PC-3 (cell line): ENCODE results near the gene NADK. TPM values are rescaled to one million over a fixed set of nuclear protein-coding genes. Genes with fewer than 3 reads are reported as not detected.

Source experiments
- ATAC-seq: fragments of 200-7000 bp; cut with Tn5 transposase; 2 replicates; pipeline ENCODE4 v1.9.1; 2020; ENCODE audit warnings: mild to moderate bottlenecking, moderate library complexity
- BruUV-seq: library from RNA; stranded (reverse); fragments of 400-500 nt; replicated peaks from 2 replicates; lab custom pipeline; 2021; lab: Mats Ljungman, UMichigan
- CTCF ChIA-PET: fragments of 300-600 bp; sonication (Branson Sonifier 250); formaldehyde crosslinking; loops from one replicate; lab custom pipeline; 2022; ENCODE audit warnings: antibody characterized with exemption; lab: Charles Lee
- POLR2A ChIA-PET: fragments of 300-600 bp; sonication (Branson Sonifier 250); formaldehyde crosslinking; loops from one replicate; lab custom pipeline; 2022; ENCODE audit warnings: antibody characterized with exemption; ENCODE audit not compliant: unreplicated experiment; lab: Charles Lee
- DNase-seq: peaks from one replicate; pipeline ENCODE4 v3.0.0-alpha.2; 2015
- H2AFZ ChIP-seq: fragments of 300-600 bp; sonication (generic); 2 replicates; pipeline ENCODE4 v1.6.0; 2016; ENCODE audit warnings: antibody characterized with exemption, low read length
- H3F3A ChIP-seq: fragments of 300-600 bp; sonication (generic); one replicate; pipeline ENCODE4 v1.6.0; 2017; ENCODE audit warnings: antibody characterized with exemption, low read length, control low read depth, mild to moderate bottlenecking; ENCODE audit not compliant: unreplicated experiment
- H3K27ac ChIP-seq: fragments of 300-600 bp; sonication (generic); 2 replicates; pipeline ENCODE4 v1.5.1; 2016; ENCODE audit warnings: mild to moderate bottlenecking, low read length
- H3K27me3 ChIP-seq: fragments of 300-600 bp; sonication (generic); 2 replicates; pipeline ENCODE4 v1.6.1; 2016; ENCODE audit warnings: low read length, mixed read lengths
- H3K36me3 ChIP-seq: fragments of 300-600 bp; sonication (generic); 2 replicates; pipeline ENCODE4 v1.6.1; 2016; ENCODE audit warnings: low read depth, mixed run types, low read length, mixed read lengths
- H3K4me1 ChIP-seq: fragments of 300-600 bp; sonication (generic); 2 replicates; pipeline ENCODE4 v1.5.1; 2016; ENCODE audit warnings: low read length; ENCODE audit not compliant: insufficient read depth
- H3K4me2 ChIP-seq: fragments of 300-600 bp; sonication (generic); 2 replicates; pipeline ENCODE4 v1.6.0; 2016; ENCODE audit warnings: low read length
- H3K4me3 ChIP-seq: fragments of 300-600 bp; sonication (generic); 2 replicates; pipeline ENCODE4 v1.5.1; 2016; ENCODE audit warnings: mild to moderate bottlenecking, low read length, mixed read lengths
- H3K79me2 ChIP-seq: fragments of 300-600 bp; sonication (generic); 2 replicates; pipeline ENCODE4 v1.6.1; 2017; ENCODE audit warnings: low read length, mixed read lengths
- H3K9ac ChIP-seq: fragments of 300-600 bp; sonication (generic); 2 replicates; pipeline ENCODE4 v1.6.0; 2016; ENCODE audit warnings: mild to moderate bottlenecking, low read length
- H3K9me2 ChIP-seq: fragments of 300-600 bp; sonication (generic); replicated peaks from 2 replicates; pipeline ENCODE4 v1.6.1; 2016; ENCODE audit warnings: mixed run types, low read length, mixed read lengths
- H3K9me3 ChIP-seq: fragments of 300-600 bp; sonication (generic); 2 replicates; pipeline ENCODE4 v1.6.1; 2016; ENCODE audit warnings: low read length, mixed read lengths
- H4K20me1 ChIP-seq: fragments of 300-600 bp; sonication (generic); 2 replicates; pipeline ENCODE4 v1.6.1; 2016; ENCODE audit warnings: low read length, mixed read lengths
- CTCF ChIP-seq: fragments of 300-600 bp; sonication (generic); conservative IDR thresholded peaks from 2 replicates; pipeline ENCODE4 v1.5.1; 2017; ENCODE audit warnings: antibody characterized with exemption, low read depth, mild to moderate bottlenecking, low read length
- EZH2 ChIP-seq: fragments of 300-600 bp; sonication (generic); IDR thresholded peaks from one replicate; pipeline ENCODE4 v1.6.1; 2017; ENCODE audit warnings: antibody characterized with exemption, mild to moderate bottlenecking, low read length; ENCODE audit not compliant: unreplicated experiment
- EZH2phosphoT487 ChIP-seq: fragments of 300-600 bp; sonication (generic); IDR thresholded peaks from 2 replicates; pipeline ENCODE4 v1.6.1; 2018; ENCODE audit warnings: mild to moderate bottlenecking, antibody characterized with exemption, low read length, borderline replicate concordance
- intact Hi-C: fragments of 100-400 bp; cut with micrococcal nuclease; formaldehyde crosslinking; loops from 2 replicates; pipeline ENCODE4 v1.9.0; 2023
- total RNA-seq: library from RNA; depleted of rRNA; stranded (reverse); fragments of >200 nt; gene quantifications from 2 replicates; pipeline ENCODE4 v1.2.3, GENCODE V29; 2014

Gene NADK
- total RNA-seq, 1 experiment from 2014 or later: 130 TPM

GRCh38 chr1:1808206-1808605 is 29.9 kb upstream of the NADK start:
- no peaks in the 10 kb centered on the region for H3K9me2 ChIP-seq
- peaks cover 46% of the 10 kb centered on the region for H3K36me3 ChIP-seq
- H4K20me1 ChIP-seq: no peaks in the 10 kb centered on the region
- H3K4me1 ChIP-seq: no peaks in the 10 kb centered on the region
- H3K4me2 ChIP-seq: no peak overlapping the region
- no peak overlapping the region for H3K27ac ChIP-seq
- DNase-seq: no peak
- TF ChIP-seq CTCF (no peak), EZH2phosphoT487 (no peak), EZH2 (no peak)
- no TSS peak for BruUV-seq
- no peaks in the 10 kb centered on the region for H3K27me3 ChIP-seq
- H2AFZ ChIP-seq: no peak overlapping the region
- no peak overlapping the region for H3K4me3 ChIP-seq
- intact Hi-C loops: no loop called here
- no peak for ATAC-seq
- no peak overlapping the region for H3K9ac ChIP-seq
- POLR2A ChIA-PET: no interaction called here
- CTCF ChIA-PET: no interaction called here
- H3F3A ChIP-seq: peaks cover 2% of the 10 kb centered on the region
- H3K79me2 ChIP-seq: no peaks in the 10 kb centered on the region
- H3K9me3 ChIP-seq: no peaks in the 10 kb centered on the region

DNA sequence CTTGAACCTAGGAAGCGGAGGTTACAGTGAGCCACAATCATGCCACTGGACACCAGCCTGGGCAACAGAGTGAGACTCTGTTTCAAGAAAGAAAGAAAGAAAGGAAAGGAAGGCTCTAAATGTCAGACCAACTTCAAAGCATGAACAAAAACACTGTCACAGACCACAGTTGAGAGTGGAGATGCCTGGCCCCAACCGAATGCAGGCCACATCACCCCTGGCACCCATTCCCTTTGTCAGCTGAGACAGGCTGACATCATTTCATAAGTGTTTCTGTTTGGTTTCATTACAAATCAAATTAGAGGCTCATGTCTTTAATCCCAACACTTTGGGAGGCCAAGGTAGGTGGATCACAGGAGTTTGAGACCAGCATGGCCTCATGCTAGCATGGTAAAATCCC is 28.6 kb upstream of the NADK start:
- TF ChIP-seq CTCF (no peak), EZH2phosphoT487 (no peak), EZH2 (no peak)
- no peak overlapping the region for H3K4me3 ChIP-seq
- no peaks in the 10 kb centered on the region for H3K27me3 ChIP-seq
- no peak overlapping the region for H3K4me2 ChIP-seq
- ChIA-PET POLR2A (no interaction called here), CTCF (no interaction called here)
- H3K79me2 ChIP-seq: peaks cover 3% of the 10 kb centered on the region; the same call in 1 of the 2 replicates
- no TSS peak for BruUV-seq
- H3K4me1 ChIP-seq: no peaks in the 10 kb centered on the region
- H4K20me1 ChIP-seq: no peaks in the 10 kb centered on the region
- peaks cover 51% of the 10 kb centered on the region for H3K36me3 ChIP-seq
- no peaks in the 10 kb centered on the region for H3K9me2 ChIP-seq
- H3K9ac ChIP-seq: no peak overlapping the region
- intact Hi-C loops: no loop called here
- H2AFZ ChIP-seq: no peak overlapping the region
- DNase-seq: no peak
- ATAC-seq: no peak
- H3K9me3 ChIP-seq: no peaks in the 10 kb centered on the region
- H3K27ac ChIP-seq: no peak overlapping the region
- H3F3A ChIP-seq: peaks cover 4% of the 10 kb centered on the region

- CTCF ChIA-PET: no interaction called here
- no peaks in the 10 kb centered on the region for H3K9me2 ChIP-seq
- H3K36me3 ChIP-seq: peaks cover 64% of the 10 kb centered on the region
- no peak overlapping the region for H3K4me3 ChIP-seq
- no peak for DNase-seq
- TF ChIP-seq EZH2phosphoT487 (no peak), CTCF (no peak), EZH2 (no peak)
- H3K4me1 ChIP-seq: no peaks in the 10 kb centered on the region
- intact Hi-C loops: no loop called here
- no peaks in the 10 kb centered on the region for H3K9me3 ChIP-seq
- H3F3A ChIP-seq: peaks cover 4% of the 10 kb centered on the region
- BruUV-seq: no TSS peak
- H2AFZ ChIP-seq: no peak overlapping the region
- no peak for ATAC-seq
- no peaks in the 10 kb centered on the region for H3K27me3 ChIP-seq
- no peak overlapping the region for H3K27ac ChIP-seq
- no peak overlapping the region for H3K9ac ChIP-seq
- H3K4me2 ChIP-seq: no peak overlapping the region
- H4K20me1 ChIP-seq: peaks cover 16% of the 10 kb centered on the region; the same call in 1 of the 2 replicates
- peaks cover 22% of the 10 kb centered on the region; the same call in 1 of the 2 replicates for H3K79me2 ChIP-seq
- POLR2A ChIA-PET: no interaction called here
Measured at GRCh38 chr1:1804301-1804700, 26.0 kb upstream of the NADK start.
